GM23248 (cell line): Measurements from ENCODE around the gene C12orf43. TPM values are rescaled to one million over a fixed set of nuclear protein-coding genes. Genes with fewer than 3 reads are reported as not detected.

Experiments used
- DNase-seq: peaks from one replicate; pipeline ENCODE4 v3.0.0-alpha.2; 2015
- H2AFZ ChIP-seq: fragments of 200-600 bp; sonication (generic); 2 replicates; pipeline ENCODE4 v1.6.1; 2016; ENCODE audit warnings: antibody characterized with exemption
- H3F3A ChIP-seq: fragments of 200-600 bp; sonication (generic); 2 replicates; pipeline ENCODE4 v1.6.1; 2016; ENCODE audit warnings: mild to moderate bottlenecking, antibody characterized with exemption, mixed run types; ENCODE audit not compliant: insufficient read depth
- H3K27ac ChIP-seq: fragments of 200-600 bp; sonication (generic); 2 replicates; pipeline ENCODE4 v1.5.1; 2016; ENCODE audit warnings: mild to moderate bottlenecking
- H3K27me3 ChIP-seq: fragments of 200-600 bp; sonication (generic); replicated peaks from 2 replicates; pipeline ENCODE4 v1.6.1; 2016; ENCODE audit warnings: mild to moderate bottlenecking; ENCODE audit not compliant: insufficient read depth
- H3K36me3 ChIP-seq: fragments of 200-600 bp; sonication (generic); 2 replicates; pipeline ENCODE4 v1.6.1; 2016; ENCODE audit warnings: low read depth, mild to moderate bottlenecking
- H3K4me1 ChIP-seq: fragments of 200-600 bp; sonication (generic); 2 replicates; pipeline ENCODE4 v1.6.1; 2016; ENCODE audit warnings: mild to moderate bottlenecking; ENCODE audit not compliant: insufficient read depth
- H3K4me2 ChIP-seq: fragments of 200-600 bp; sonication (generic); one replicate; pipeline ENCODE4 v1.6.1; 2016; ENCODE audit warnings: mild to moderate bottlenecking; ENCODE audit not compliant: unreplicated experiment
- H3K4me3 ChIP-seq: fragments of 200-600 bp; sonication (generic); 2 replicates; pipeline ENCODE4 v1.5.1; 2016; ENCODE audit warnings: mild to moderate bottlenecking
- H3K79me2 ChIP-seq: fragments of 200-600 bp; sonication (generic); 2 replicates; pipeline ENCODE4 v1.6.1; 2016; ENCODE audit warnings: mild to moderate bottlenecking; ENCODE audit not compliant: insufficient read depth
- H3K9ac ChIP-seq: fragments of 200-600 bp; sonication (generic); 2 replicates; pipeline ENCODE4 v1.6.1; 2016; ENCODE audit warnings: mild to moderate bottlenecking
- H3K9me2 ChIP-seq: fragments of 200-600 bp; sonication (generic); 2 replicates; pipeline ENCODE4 v1.6.1; 2016; ENCODE audit warnings: mixed run types, mild to moderate bottlenecking, moderate library complexity; ENCODE audit not compliant: insufficient read depth
- H3K9me3 ChIP-seq: fragments of 200-600 bp; sonication (generic); one replicate; pipeline ENCODE4 v1.6.1; 2017; ENCODE audit warnings: low read depth
- H4K20me1 ChIP-seq: fragments of 200-600 bp; sonication (generic); 2 replicates; pipeline ENCODE4 v1.6.0; 2016; ENCODE audit not compliant: insufficient read depth
- EZH2 ChIP-seq: fragments of 200-600 bp; sonication (generic); IDR thresholded peaks from 2 replicates; pipeline ENCODE4 v1.6.1; 2018; ENCODE audit warnings: antibody characterized with exemption, mild to moderate bottlenecking; ENCODE audit not compliant: insufficient read depth, poor library complexity, severe bottlenecking
- EZH2phosphoT487 ChIP-seq: fragments of 200-600 bp; sonication (generic); IDR thresholded peaks from 2 replicates; pipeline ENCODE4 v1.6.1; 2018; ENCODE audit warnings: antibody characterized with exemption, moderate library complexity, mild to moderate bottlenecking, low read depth; ENCODE audit not compliant: insufficient read depth
- WGBS, 2 experiments: methylation state at CpG; one replicate each; pipeline ENCODE4 v1.1.6; 2015 to 2017; ENCODE audit warnings: low lambda C conversion rate in 2 of 2, low coverage in 1 of 2; ENCODE audit errors: missing lambda C conversion rate in 2 of 2; 5-methylcytosine and 5-hydroxymethylcytosine counted together
- in situ Hi-C: fragments of 300-500 bp; cut with MboI; formaldehyde crosslinking; loops from 2 replicates; pipeline ENCODE4 v1.15.0; 2020
- polyA plus RNA-seq: library from polyadenylated mRNA; unstranded; fragments of >200 nt; fragmentation: Nextera tagmentation; extraction: Ambion mirVana; gene quantifications from 2 replicates; pipeline ENCODE4 v1.2.1, GENCODE V29; 2016
- total RNA-seq: library from RNA; depleted of rRNA; stranded (reverse); fragments of >200 nt; shearing (Covaris generic); gene quantifications from 2 replicates; pipeline ENCODE4 v1.2.3, GENCODE V29; 2014

The C12orf43 gene
- total and polyA plus RNA-seq, 2 experiments from 2014 or later = 12.4 to 16.6 TPM

- H3K27ac ChIP-seq = no peak overlapping the region
- H3F3A ChIP-seq = peaks cover 6% of the 10 kb centered on the region
- H2AFZ ChIP-seq = no peak overlapping the region
- H3K4me3 ChIP-seq = no peak overlapping the region
- WGBS, 2 experiments = 78 to 80% methylated on average over 10 of the region's 10 CpGs
- H3K4me2 ChIP-seq = peak overlapping the region; percentile 47
- in situ Hi-C loops = no loop called here
- H3K79me2 ChIP-seq = no peaks in the 10 kb centered on the region
- no peaks in the 10 kb centered on the region for H3K9me2 ChIP-seq
- no peak for TF ChIP-seq EZH2
- TF ChIP-seq EZH2phosphoT487 = no peak
- no peaks in the 10 kb centered on the region for H3K27me3 ChIP-seq
- no peaks in the 10 kb centered on the region for H3K9me3 ChIP-seq
- H3K4me1 ChIP-seq = peaks cover 23% of the 10 kb centered on the region
- no peaks in the 10 kb centered on the region for H3K36me3 ChIP-seq
- no peak overlapping the region for H3K9ac ChIP-seq
- DNase-seq = peak; percentile 78
- H4K20me1 ChIP-seq = no peaks in the 10 kb centered on the region
These were observed 17.5 kb upstream of the C12orf43 start for GRCh38 chr12:121033625-121034349.

DNA sequence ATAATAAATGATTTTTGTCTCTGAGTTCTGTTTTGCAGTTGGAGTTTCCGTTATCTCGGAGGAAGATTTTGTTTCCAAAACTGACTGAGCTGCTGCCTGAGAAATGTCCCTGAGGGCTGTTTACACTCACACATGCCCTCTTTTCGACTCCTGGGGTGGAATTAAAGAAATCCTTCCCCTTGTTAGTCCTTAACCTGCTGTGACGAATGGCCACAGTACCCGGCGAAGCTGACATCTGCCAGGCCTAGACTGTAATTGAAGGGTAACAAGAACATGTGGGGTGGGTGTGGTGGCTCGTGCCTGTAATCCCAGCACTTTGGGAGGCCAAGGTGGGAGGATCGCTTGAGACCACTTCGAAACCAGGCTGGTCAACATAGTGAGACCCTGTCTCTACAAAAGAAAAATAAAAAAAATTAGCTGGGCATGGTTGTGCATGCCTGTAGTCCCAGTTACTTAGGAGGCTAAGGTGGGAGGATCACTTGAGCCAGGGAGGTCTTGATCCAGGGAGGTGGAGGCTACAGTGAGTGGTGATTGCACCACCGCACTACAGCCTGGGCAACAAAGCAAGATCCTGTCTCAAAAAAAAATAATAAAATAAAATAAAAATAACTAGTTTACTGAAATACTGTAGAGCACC is 14.4 kb upstream of the C12orf43 start:
- 77 to 80% methylated on average over 10 of the region's 10 CpGs for WGBS, 2 experiments
- H3K9ac ChIP-seq = no peak overlapping the region
- no peak overlapping the region for H3K4me3 ChIP-seq
- H3K79me2 ChIP-seq = no peaks in the 10 kb centered on the region
- H3K27me3 ChIP-seq = no peaks in the 10 kb centered on the region
- DNase-seq = no peak
- no peak overlapping the region for H2AFZ ChIP-seq
- H4K20me1 ChIP-seq = no peaks in the 10 kb centered on the region
- peaks cover 14% of the 10 kb centered on the region for H3K4me1 ChIP-seq
- TF ChIP-seq EZH2phosphoT487 = no peak
- TF ChIP-seq EZH2 = no peak
- no peak overlapping the region for H3K4me2 ChIP-seq
- no peaks in the 10 kb centered on the region for H3K9me2 ChIP-seq
- no peak overlapping the region for H3K27ac ChIP-seq
- H3K36me3 ChIP-seq = no peaks in the 10 kb centered on the region
- in situ Hi-C loops = no loop called here
- no peaks in the 10 kb centered on the region for H3F3A ChIP-seq
- H3K9me3 ChIP-seq = no peaks in the 10 kb centered on the region

DNA sequence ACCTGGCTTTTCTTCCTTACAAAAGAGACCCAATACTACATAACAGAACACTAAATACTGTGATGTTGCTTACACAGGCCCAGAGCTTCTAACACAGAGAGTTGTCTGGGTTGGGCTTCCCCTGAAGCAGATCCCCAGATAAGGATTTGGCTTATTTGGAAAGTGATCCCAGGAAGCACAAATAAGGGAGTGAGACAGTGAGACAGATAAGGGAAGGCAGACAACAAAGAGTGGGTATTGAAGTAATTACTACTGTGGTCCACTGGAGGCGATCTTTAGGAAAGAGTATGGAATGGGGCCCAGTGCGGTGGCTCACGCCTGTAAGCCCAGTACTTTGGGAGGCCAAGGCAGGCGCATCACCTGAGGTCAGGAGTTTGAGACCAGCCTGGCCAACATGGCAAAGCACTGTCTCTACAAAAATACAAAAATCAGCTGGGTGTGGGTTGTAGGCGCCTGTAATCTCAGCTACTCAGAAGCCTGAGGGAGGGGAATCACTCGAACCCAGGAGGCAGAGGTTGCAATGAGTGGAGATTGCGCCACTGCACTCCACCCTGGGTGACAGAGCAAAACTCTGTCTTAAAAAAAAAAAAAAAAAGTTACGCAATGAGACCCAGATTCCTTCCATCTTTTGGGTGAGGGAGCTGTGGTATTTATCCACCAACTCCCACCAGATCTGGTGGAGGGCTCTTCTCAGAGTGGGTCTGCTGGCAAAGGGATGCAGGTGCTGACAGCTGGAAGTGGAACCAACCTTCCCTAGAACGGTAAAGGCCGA is 10.2 kb upstream of the C12orf43 start:
- H3K9me3 ChIP-seq = no peaks in the 10 kb centered on the region
- H3K27ac ChIP-seq = no peak overlapping the region
- no peak overlapping the region for H3K9ac ChIP-seq
- no peak overlapping the region for H3K4me2 ChIP-seq
- no peaks in the 10 kb centered on the region for H4K20me1 ChIP-seq
- no peaks in the 10 kb centered on the region for H3F3A ChIP-seq
- no peak overlapping the region for H3K4me3 ChIP-seq
- H3K27me3 ChIP-seq = no peaks in the 10 kb centered on the region
- DNase-seq = no peak
- in situ Hi-C loops = no loop called here
- peaks cover 2% of the 10 kb centered on the region; the same call in 1 of the 2 replicates for H3K4me1 ChIP-seq
- no peaks in the 10 kb centered on the region for H3K36me3 ChIP-seq
- H3K79me2 ChIP-seq = no peaks in the 10 kb centered on the region
- no peak for TF ChIP-seq EZH2
- TF ChIP-seq EZH2phosphoT487 = no peak
- WGBS, 2 experiments = 81 to 90% methylated on average over 10 of the region's 10 CpGs
- no peak overlapping the region for H2AFZ ChIP-seq
- no peaks in the 10 kb centered on the region for H3K9me2 ChIP-seq

GRCh38 chr12:121025442-121026226 is 9.3 kb upstream of the C12orf43 start:
- no peaks in the 10 kb centered on the region for H3K79me2 ChIP-seq
- peak; percentile 61 for DNase-seq
- no peaks in the 10 kb centered on the region for H3K9me2 ChIP-seq
- no peak overlapping the region for H3K4me2 ChIP-seq
- no peaks in the 10 kb centered on the region for H4K20me1 ChIP-seq
- 81 to 84% methylated on average over 11 of the region's 11 CpGs for WGBS, 2 experiments
- H3K9me3 ChIP-seq = no peaks in the 10 kb centered on the region
- no peak overlapping the region for H3K4me3 ChIP-seq
- no peaks in the 10 kb centered on the region for H3K27me3 ChIP-seq
- in situ Hi-C loops = no loop called here
- no peaks in the 10 kb centered on the region for H3K36me3 ChIP-seq
- H3K9ac ChIP-seq = no peak overlapping the region
- no peaks in the 10 kb centered on the region for H3F3A ChIP-seq
- no peak for TF ChIP-seq EZH2
- TF ChIP-seq EZH2phosphoT487 = no peak
- peaks cover 2% of the 10 kb centered on the region; the same call in 1 of the 2 replicates for H3K4me1 ChIP-seq
- H3K27ac ChIP-seq = no peak overlapping the region
- no peak overlapping the region for H2AFZ ChIP-seq
